Kasumi-1 (cell line): ENCODE results near the gene LILRA5.
"Not testable (repeated sequence)": the region's sequence is repeated elsewhere in the genome, so short reads cannot be mapped to it uniquely, and the experiment has no call there.

Experiments
- DNase-seq, 2 experiments: peaks; one replicate each; lab custom pipeline; 2025; lab: John Stamatoyannopoulos, UW

LILRA5 gene

GRCh38 chr19:54312436-54313377 is at the start of gene LILRA5:
TSS of gene LILRA5 (minus strand) at chr19:54313166. CDS start at chr19:54313019, 147 bp downstream.
- peak; percentile 77 to 85 for DNase-seq

- DNase-seq: not testable (repeated sequence)
Observed at GRCh38 chr19:54361680-54362422, 48.9 kb upstream of the LILRA5 start.

GRCh38 chr19:54359149-54359820 is 46.3 kb upstream of the LILRA5 start:
- DNase-seq: not testable (repeated sequence)

- no peak for DNase-seq
Observed at GRCh38 chr19:54357381-54357780, 44.4 kb upstream of the LILRA5 start.

- no peak for DNase-seq
Observed at GRCh38 chr19:54356444-54357056, 43.6 kb upstream of the LILRA5 start.

- DNase-seq: no peak
Observed at GRCh38 chr19:54355675-54356074, 42.7 kb upstream of the LILRA5 start.

- DNase-seq: no peak
Observed at GRCh38 chr19:54354761-54355160, 41.8 kb upstream of the LILRA5 start.

- peak; percentile 26 to 32 for DNase-seq
Observed at GRCh38 chr19:54352546-54352945, 39.6 kb upstream of the LILRA5 start.

GRCh38 chr19:54352041-54352440 is 39.1 kb upstream of the LILRA5 start:
- no peak for DNase-seq

- DNase-seq: no peak
Observed at GRCh38 chr19:54351474-54351873, 38.5 kb upstream of the LILRA5 start.

- peak; percentile 30 to 36 for DNase-seq
Observed at GRCh38 chr19:54345938-54346386, 33.0 kb upstream of the LILRA5 start.

GRCh38 chr19:54343868-54344267 is 30.9 kb upstream of the LILRA5 start:
- DNase-seq: no peak

GRCh38 chr19:54341295-54341694 is 28.3 kb upstream of the LILRA5 start:
- no peak for DNase-seq

GRCh38 chr19:54339646-54340358 is 26.8 kb upstream of the LILRA5 start:
- peak; percentile 51 to 61 for DNase-seq

- no peak for DNase-seq
Observed at GRCh38 chr19:54338521-54338920, 25.6 kb upstream of the LILRA5 start.

GRCh38 chr19:54337858-54338230 is 24.9 kb upstream of the LILRA5 start:
- no peak for DNase-seq

- DNase-seq: no peak
Observed at GRCh38 chr19:54336893-54337857, 24.2 kb upstream of the LILRA5 start.

- DNase-seq: no peak
Observed at GRCh38 chr19:54335979-54336892, 23.3 kb upstream of the LILRA5 start.

GRCh38 chr19:54335164-54335563 is 22.2 kb upstream of the LILRA5 start:
- DNase-seq: no peak
